ENCODE results near the gene ABCD2. TPM values are rescaled to one million over a fixed set of nuclear protein-coding genes. Genes with fewer than 3 reads are reported as not detected.

ABCD2 gene
- total RNA-seq, 1 experiment from 2014 or later, result not detected

GRCh38 chr12:39643052-39643451 is 23.4 kb upstream of the ABCD2 start:
- Histone ChIP-seq H3K27ac (ENCODE audit: low read depth, low read length) (no peak overlapping the region), H3K27me3 (ENCODE audit: insufficient read depth, low read length) (no peaks in the 10 kb centered on the region), H3K9ac (ENCODE audit: low read length) (no peak overlapping the region), H2AFZ (ENCODE audit: low read depth, low read length, poor library complexity, severe bottlenecking) (no peak overlapping the region), H3K9me2 (ENCODE audit: insufficient read depth) (no peaks in the 10 kb centered on the region), H3K9me3 (ENCODE audit: control insufficient read depth in 1 of 2, insufficient read depth in 1 of 2, low read depth in 1 of 2, low read length in 2 of 2) (no peaks in the 10 kb centered on the region), H4K20me1 (ENCODE audit: insufficient read depth) (no peaks in the 10 kb centered on the region), H3K4me2 (ENCODE audit: low read length) (no peak overlapping the region), H3K36me3 (ENCODE audit: control insufficient read depth in 1 of 2, insufficient read depth in 2 of 2, low read length in 2 of 2) (no peaks in the 10 kb centered on the region), H3K4me3 (replicated peaks in 1 of 2; ENCODE audit: low read depth in 1 of 2, low read length in 2 of 2) (no peak overlapping the region), H3K4me1 (ENCODE audit: control insufficient read depth in 1 of 2, insufficient read depth in 2 of 2, low read length in 2 of 2) (no peaks in the 10 kb centered on the region), H3K79me2 (ENCODE audit: insufficient read depth, low read length) (no peaks in the 10 kb centered on the region)
- ATAC-seq (no peak), DNase-seq (ENCODE audit: low read depth, low spot score) (no peak)
- BruUV-seq (replicated peaks), result no TSS peak
- TF ChIP-seq POLR2A (IDR thresholded peaks at IDR 0.05; ENCODE audit: borderline replicate concordance, extremely low read depth, insufficient read depth, insufficient read length) (no peak), ZFX (IDR thresholded peaks at IDR 0.05) (no peak), REST (IDR thresholded peaks at IDR 0.05; ENCODE audit: low read depth) (no peak), SP1 (IDR thresholded peaks at IDR 0.05; ENCODE audit: low read depth) (no peak), MAX (IDR thresholded peaks at IDR 0.05) (no peak), FOSL1 (IDR thresholded peaks at IDR 0.05; ENCODE audit: low read depth) (no peak)
- CTCF ChIA-PET, result no interaction called here
- POLR2A ChIA-PET, result no interaction called here
- intact Hi-C loops (cut with micrococcal nuclease), result no loop called here
- RAD21 ChIA-PET (ENCODE audit: low non-redundant PET in 1 of 2, low total read pairs in 2 of 2, uncharacterized antibody in 2 of 2, unreplicated experiment in 2 of 2), result no interaction called here

GRCh38 chr12:39638840-39639239 is 19.2 kb upstream of the ABCD2 start:
- Histone ChIP-seq H3K27ac (ENCODE audit: low read depth, low read length) (no peak overlapping the region), H3K36me3 (ENCODE audit: control insufficient read depth in 1 of 2, insufficient read depth in 2 of 2, low read length in 2 of 2) (no peaks in the 10 kb centered on the region), H4K20me1 (ENCODE audit: insufficient read depth) (no peaks in the 10 kb centered on the region), H3K4me3 (replicated peaks in 1 of 2; ENCODE audit: low read depth in 1 of 2, low read length in 2 of 2) (no peak overlapping the region), H3K4me2 (ENCODE audit: low read length) (no peak overlapping the region), H3K9ac (ENCODE audit: low read length) (no peak overlapping the region), H3K9me3 (ENCODE audit: control insufficient read depth in 1 of 2, insufficient read depth in 1 of 2, low read depth in 1 of 2, low read length in 2 of 2) (no peaks in the 10 kb centered on the region), H3K9me2 (ENCODE audit: insufficient read depth) (no peaks in the 10 kb centered on the region), H3K4me1 (ENCODE audit: control insufficient read depth in 1 of 2, insufficient read depth in 2 of 2, low read length in 2 of 2) (no peaks in the 10 kb centered on the region), H3K27me3 (ENCODE audit: insufficient read depth, low read length) (no peaks in the 10 kb centered on the region), H2AFZ (ENCODE audit: low read depth, low read length, poor library complexity, severe bottlenecking) (no peak overlapping the region), H3K79me2 (ENCODE audit: insufficient read depth, low read length) (no peaks in the 10 kb centered on the region)
- BruUV-seq (replicated peaks), result no TSS peak
- ChIA-PET RAD21 (ENCODE audit: low non-redundant PET in 1 of 2, low total read pairs in 2 of 2, uncharacterized antibody in 2 of 2, unreplicated experiment in 2 of 2) (no interaction called here), CTCF (no interaction called here), POLR2A (no interaction called here)
- TF ChIP-seq ZBTB33 (IDR thresholded peaks at IDR 0.05; ENCODE audit: extremely low read depth, insufficient replicate concordance, low read length), result no peak
- TF ChIP-seq EZH2phosphoT487 (IDR thresholded peaks at IDR 0.05; ENCODE audit: borderline replicate concordance), result no peak
- TF ChIP-seq ZNF274 (IDR thresholded peaks at IDR 0.05; ENCODE audit: low read depth, low read length), result no peak
- no peak for TF ChIP-seq EZH2 (IDR thresholded peaks at IDR 0.05)
- TF ChIP-seq MAX (IDR thresholded peaks at IDR 0.05), result no peak
- TF ChIP-seq CEBPB (IDR thresholded peaks at IDR 0.05; ENCODE audit: low read depth), result no peak
- no peak for TF ChIP-seq JUND (IDR thresholded peaks at IDR 0.05)
- TF ChIP-seq YY1 (IDR thresholded peaks at IDR 0.05; ENCODE audit: extremely low read depth, insufficient replicate concordance, low read depth, low read length), result no peak
- no peak for TF ChIP-seq POLR2A (IDR thresholded peaks at IDR 0.05; ENCODE audit: borderline replicate concordance, extremely low read depth, insufficient read depth, insufficient read length)
- no peak for TF ChIP-seq RAD21 (IDR thresholded peaks at IDR 0.05; ENCODE audit: low read depth)
- TF ChIP-seq POLR2AphosphoS5 (IDR thresholded peaks at IDR 0.05; ENCODE audit: low read depth, low read length), result no peak
- no peak for DNase-seq (ENCODE audit: low read depth, low spot score)
- ATAC-seq, result no peak
- intact Hi-C loops (cut with micrococcal nuclease), result no loop called here
